Thoracic aorta (tissue), 2 donors: ENCODE data around the gene DCDC1. TPM values are rescaled to one million over a fixed set of nuclear protein-coding genes. Genes with fewer than 3 reads are reported as not detected.

Experiments
- ATAC-seq: fragments of 150-250 bp; one replicate; pipeline ENCODE4 v1.8.0; 2017; ENCODE audit warnings: low read depth; ENCODE audit not compliant: insufficient number of reproducible peaks, low FRiP score
- DNase-seq: peaks from one replicate; pipeline ENCODE4 v3.0.0-alpha.2; 2020; ENCODE audit warnings: low spot score
- H3K27ac ChIP-seq, 2 donors: fragments of 200-600 bp; sonication (generic); 1 replicate in 1 of 2; 2 replicates in 1 of 2; pipeline ENCODE4 v1.5.1; 2016; ENCODE audit warnings: mild to moderate bottlenecking in 2 of 2, moderate library complexity in 2 of 2
- H3K27me3 ChIP-seq: fragments of 200-600 bp; sonication (generic); replicated peaks from 2 replicates; pipeline ENCODE4 v1.6.0; 2016; ENCODE audit warnings: mild to moderate bottlenecking; ENCODE audit not compliant: insufficient read depth
- H3K36me3 ChIP-seq: fragments of 200-600 bp; sonication (generic); one replicate; pipeline ENCODE4 v1.5.1; 2016
- H3K4me1 ChIP-seq, 2 donors: fragments of 200-600 bp; sonication (generic); 1 replicate in 1 of 2; 2 replicates in 1 of 2; pipeline versions ENCODE4 v1.5.1 to v1.6.0; 2016; ENCODE audit warnings: low read depth in 2 of 2, mild to moderate bottlenecking in 1 of 2; ENCODE audit not compliant: control insufficient read depth in 1 of 2
- H3K4me3 ChIP-seq: fragments of 200-600 bp; sonication (generic); 2 replicates; pipeline ENCODE4 v1.5.1; 2016; ENCODE audit warnings: mild to moderate bottlenecking
- H3K9me3 ChIP-seq: fragments of 200-600 bp; sonication (generic); 2 replicates; pipeline ENCODE4 v1.5.1; 2016
- total RNA-seq, 2 donors: library from RNA; depleted of rRNA; stranded (reverse); fragments of >200 nt; gene quantifications; one replicate each; pipeline versions ENCODE4 v1.1.0 to v1.2.3, GENCODE V29; 2016
- TF ChIP-seq, protein P1 (sequence below): fragments of 200-600 bp; sonication (generic); IDR thresholded peaks from one replicate; pipeline ENCODE4 v1.5.1; 2019; ENCODE audit warnings: antibody characterized with exemption

The DCDC1 gene
- total RNA-seq, 2 donors from 2014 or later, result not detected

DNA sequence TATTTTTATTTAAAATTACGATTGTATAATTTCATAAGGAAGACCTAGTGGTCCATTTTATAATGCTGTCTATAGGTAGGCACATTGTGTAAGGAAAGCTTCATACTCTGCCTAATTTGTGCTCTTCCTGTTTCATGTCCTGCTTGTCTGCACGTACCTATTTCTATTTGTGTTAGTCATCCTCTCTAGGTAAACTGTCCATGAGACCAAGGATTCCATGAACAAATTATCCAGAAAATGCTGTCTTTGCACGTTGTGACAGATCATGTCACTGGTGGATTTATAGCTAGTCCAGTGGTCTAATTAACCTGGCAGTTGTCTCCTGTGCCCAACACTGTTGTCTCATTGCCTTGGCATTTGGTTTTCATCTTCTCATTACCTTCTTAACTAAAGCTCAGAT, 44.8 kb upstream of the DCDC1 start:
- no peak overlapping the region for H3K27ac ChIP-seq
- H3K27me3 ChIP-seq, result no peaks in the 10 kb centered on the region
- H3K36me3 ChIP-seq, result no peaks in the 10 kb centered on the region
- peaks cover 5 to 13% of the 10 kb centered on the region in 2 donors for H3K4me1 ChIP-seq
- no peak for DNase-seq
- ATAC-seq, result no peak
- H3K4me3 ChIP-seq, result no peak overlapping the region
- no peaks in the 10 kb centered on the region for H3K9me3 ChIP-seq
- TF ChIP-seq, protein P1, sequence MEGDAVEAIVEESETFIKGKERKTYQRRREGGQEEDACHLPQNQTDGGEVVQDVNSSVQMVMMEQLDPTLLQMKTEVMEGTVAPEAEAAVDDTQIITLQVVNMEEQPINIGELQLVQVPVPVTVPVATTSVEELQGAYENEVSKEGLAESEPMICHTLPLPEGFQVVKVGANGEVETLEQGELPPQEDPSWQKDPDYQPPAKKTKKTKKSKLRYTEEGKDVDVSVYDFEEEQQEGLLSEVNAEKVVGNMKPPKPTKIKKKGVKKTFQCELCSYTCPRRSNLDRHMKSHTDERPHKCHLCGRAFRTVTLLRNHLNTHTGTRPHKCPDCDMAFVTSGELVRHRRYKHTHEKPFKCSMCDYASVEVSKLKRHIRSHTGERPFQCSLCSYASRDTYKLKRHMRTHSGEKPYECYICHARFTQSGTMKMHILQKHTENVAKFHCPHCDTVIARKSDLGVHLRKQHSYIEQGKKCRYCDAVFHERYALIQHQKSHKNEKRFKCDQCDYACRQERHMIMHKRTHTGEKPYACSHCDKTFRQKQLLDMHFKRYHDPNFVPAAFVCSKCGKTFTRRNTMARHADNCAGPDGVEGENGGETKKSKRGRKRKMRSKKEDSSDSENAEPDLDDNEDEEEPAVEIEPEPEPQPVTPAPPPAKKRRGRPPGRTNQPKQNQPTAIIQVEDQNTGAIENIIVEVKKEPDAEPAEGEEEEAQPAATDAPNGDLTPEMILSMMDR, result no peak

DNA sequence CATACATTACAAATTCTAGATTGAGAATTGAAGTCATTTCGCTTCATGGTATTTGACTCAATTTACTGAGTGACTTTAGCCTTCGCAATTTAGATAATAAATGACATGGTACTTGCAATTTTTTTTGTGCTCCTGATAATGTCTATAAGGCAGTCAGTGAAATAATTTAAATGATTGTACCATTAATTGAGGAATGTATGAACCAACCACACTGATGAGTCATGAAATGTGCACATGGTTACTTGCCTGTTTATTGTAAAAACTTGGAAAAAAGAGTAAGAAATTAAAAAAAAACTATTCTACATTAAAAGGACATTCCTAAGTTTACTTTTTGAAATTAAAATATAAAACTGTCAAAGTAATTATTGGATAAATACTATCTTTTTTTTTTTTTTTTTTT, 43.4 kb upstream of the DCDC1 start:
- Histone ChIP-seq H3K36me3 (no peaks in the 10 kb centered on the region), H3K27me3 (no peaks in the 10 kb centered on the region), H3K4me1 (peaks cover 5 to 13% of the 10 kb centered on the region in 2 donors), H3K9me3 (no peaks in the 10 kb centered on the region), H3K4me3 (no peak overlapping the region), H3K27ac (no peak overlapping the region)
- TF ChIP-seq, protein P1, result no peak
- ATAC-seq (no peak), DNase-seq (no peak)

DNA sequence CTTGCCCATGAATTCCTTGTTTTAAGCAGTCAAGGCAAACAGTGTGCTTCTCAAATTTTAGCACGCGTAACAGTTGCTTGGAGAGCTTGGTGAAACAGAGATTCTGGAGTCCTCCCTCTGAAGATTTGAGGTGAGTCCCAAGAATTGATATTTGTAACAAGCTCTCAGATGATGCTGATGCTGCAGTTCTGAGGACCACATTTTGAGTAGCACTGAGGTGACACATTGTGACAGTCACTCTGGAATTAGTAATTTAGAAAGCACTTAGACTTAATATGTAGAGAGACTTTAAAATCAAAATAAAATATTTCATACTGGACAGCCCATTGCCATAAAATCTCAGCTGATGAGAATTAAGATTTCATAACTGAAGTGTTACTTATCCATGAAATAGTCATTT, 38.7 kb upstream of the DCDC1 start:
- no peak for DNase-seq
- Histone ChIP-seq H3K4me3 (no peak overlapping the region), H3K27ac (no peak overlapping the region), H3K36me3 (no peaks in the 10 kb centered on the region), H3K4me1 (no peaks in the 10 kb centered on the region), H3K9me3 (no peaks in the 10 kb centered on the region), H3K27me3 (no peaks in the 10 kb centered on the region)
- ATAC-seq, result no peak
- TF ChIP-seq, protein P1, result no peak

DNA sequence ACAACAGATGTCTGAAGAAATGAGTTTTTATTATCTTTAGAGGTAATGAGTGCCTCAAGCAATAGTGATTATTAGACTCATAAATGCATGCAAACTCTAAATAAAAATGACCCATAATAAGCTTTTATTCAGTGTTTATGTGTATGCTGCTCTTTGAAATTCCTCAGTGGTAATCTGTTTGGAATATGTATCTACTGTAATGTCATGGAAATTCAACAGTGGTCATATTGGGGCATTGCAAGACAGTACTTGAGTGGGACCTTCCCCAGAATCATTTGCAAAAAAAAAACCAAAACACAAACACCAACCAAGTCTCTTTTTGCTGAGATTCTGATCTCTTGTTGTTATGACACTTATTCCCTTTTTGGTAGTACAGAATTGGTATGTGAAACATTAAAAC, 35.1 kb upstream of the DCDC1 start:
- H3K4me3 ChIP-seq, result no peak overlapping the region
- no peaks in the 10 kb centered on the region for H3K9me3 ChIP-seq
- no peaks in the 10 kb centered on the region for H3K27me3 ChIP-seq
- no peaks in the 10 kb centered on the region for H3K36me3 ChIP-seq
- no peaks in the 10 kb centered on the region for H3K4me1 ChIP-seq
- ATAC-seq (no peak), DNase-seq (no peak)
- H3K27ac ChIP-seq, result no peak overlapping the region
- TF ChIP-seq, protein P1, result no peak

DNA sequence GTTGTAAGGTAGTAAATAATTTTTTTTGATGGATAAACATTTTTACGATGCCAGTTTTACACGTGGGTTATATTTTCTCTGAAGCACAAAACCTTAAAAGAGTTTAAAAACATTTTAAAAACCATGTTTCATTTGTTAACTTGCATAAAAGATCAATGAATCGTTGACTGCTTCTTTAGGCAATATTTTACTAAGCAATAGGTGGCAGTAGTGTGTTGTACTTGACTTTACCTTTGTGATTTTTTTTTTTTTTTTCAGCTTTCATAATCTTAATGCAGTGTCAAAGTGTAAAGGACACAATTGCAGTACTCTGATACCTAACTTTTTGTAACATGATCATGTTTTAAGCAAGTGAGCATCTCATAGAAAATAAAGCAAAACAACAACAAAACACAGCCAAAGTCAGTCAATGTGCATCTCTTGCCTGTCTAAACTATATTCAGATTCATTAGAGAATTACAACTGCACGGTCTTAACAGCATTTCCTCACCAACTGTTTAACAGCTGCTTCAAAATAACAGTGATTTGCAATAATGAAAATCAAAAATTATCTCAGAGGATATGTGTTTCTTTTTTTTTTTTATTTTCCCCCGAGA, 27.8 kb upstream of the DCDC1 start:
- H3K4me1 ChIP-seq, result no peaks in the 10 kb centered on the region
- DNase-seq, result no peak
- H3K9me3 ChIP-seq, result no peaks in the 10 kb centered on the region
- H3K27me3 ChIP-seq, result no peaks in the 10 kb centered on the region
- no peak overlapping the region for H3K27ac ChIP-seq
- no peak overlapping the region for H3K4me3 ChIP-seq
- no peak for ATAC-seq
- TF ChIP-seq, protein P1, result peak; percentile 25
- no peaks in the 10 kb centered on the region for H3K36me3 ChIP-seq
